Measurements from ENCODE around the gene KLLN.
"Not testable (repeated sequence)": the region's sequence is repeated elsewhere in the genome, so short reads cannot be mapped to it uniquely, and the experiment has no call there.

The KLLN gene

GRCh38 chr10:87865241-87865881 lies 2.0 kb upstream of the KLLN start:
- no peak for DNase-seq

- DNase-seq: no peak
These were observed 1.2 kb upstream of the KLLN start for GRCh38 chr10:87864496-87865059.

GRCh38 chr10:87863951-87864495 lies 690 bp upstream of the KLLN start:
- peak; percentile 31 for DNase-seq

- peak; percentile 76 for DNase-seq
These were observed 667 bp downstream of the KLLN start for GRCh38 chr10:87862679-87863052.

- DNase-seq: peak; percentile 96
These were observed 1.2 kb downstream of the KLLN start for GRCh38 chr10:87861953-87862678.

GRCh38 chr10:87861566-87861952 lies 1.8 kb downstream of the KLLN start:
- DNase-seq: peak; percentile 15

GRCh38 chr10:87860816-87861403 lies 2.4 kb downstream of the KLLN start:
- DNase-seq: no peak

GRCh38 chr10:87860156-87860795 lies 3.1 kb downstream of the KLLN start:
- peak; percentile 71 for DNase-seq

GRCh38 chr10:87855665-87856064 lies 7.7 kb downstream of the KLLN start:
- DNase-seq: not testable (repeated sequence)

GRCh38 chr10:87855247-87855646 lies 8.1 kb downstream of the KLLN start:
- not testable (repeated sequence) for DNase-seq

GRCh38 chr10:87852089-87852488 lies 11.2 kb downstream of the KLLN start:
- DNase-seq: no peak

GRCh38 chr10:87850742-87851205 lies 12.6 kb downstream of the KLLN start:
- peak; percentile 57 for DNase-seq

GRCh38 chr10:87849001-87849400 lies 14.3 kb downstream of the KLLN start:
- no peak for DNase-seq

GRCh38 chr10:87847550-87847949 lies 15.8 kb downstream of the KLLN start:
- DNase-seq: no peak

- DNase-seq: not testable (repeated sequence)
These were observed 16.6 kb downstream of the KLLN start for GRCh38 chr10:87846711-87847110.

- no peak for DNase-seq
These were observed 17.3 kb downstream of the KLLN start for GRCh38 chr10:87846023-87846422.

GRCh38 chr10:87845624-87845998 lies 17.7 kb downstream of the KLLN start:
- no peak for DNase-seq

GRCh38 chr10:87844837-87845623 lies 18.3 kb downstream of the KLLN start:
- no peak for DNase-seq

- no peak for DNase-seq
These were observed 19.6 kb downstream of the KLLN start for GRCh38 chr10:87843714-87844113.

- no peak for DNase-seq
These were observed 20.4 kb downstream of the KLLN start for GRCh38 chr10:87842776-87843497.

GRCh38 chr10:87842220-87842641 lies 21.1 kb downstream of the KLLN start:
- DNase-seq: no peak

All from CD4-positive, alpha-beta T cell treated with Interleukin-12 subunit alpha and Interleukin-12 subunit beta, for 1 hour (primary cell).